Activated CD4-positive, alpha-beta T cell treated with anti-CD3 and anti-CD28 coated beads, Interleukin-2, amount 50 U/mL, for 1 hour (primary cell): Measurements from ENCODE around the gene FBXO41.

Source experiments
- DNase-seq: peaks from one replicate; pipeline ENCODE4 v3.0.0-alpha.2; 2020

Gene FBXO41

GRCh38 chr2:73260338-73260984 lies 23.8 kb downstream of the FBXO41 start:
- DNase-seq = no peak

DNA sequence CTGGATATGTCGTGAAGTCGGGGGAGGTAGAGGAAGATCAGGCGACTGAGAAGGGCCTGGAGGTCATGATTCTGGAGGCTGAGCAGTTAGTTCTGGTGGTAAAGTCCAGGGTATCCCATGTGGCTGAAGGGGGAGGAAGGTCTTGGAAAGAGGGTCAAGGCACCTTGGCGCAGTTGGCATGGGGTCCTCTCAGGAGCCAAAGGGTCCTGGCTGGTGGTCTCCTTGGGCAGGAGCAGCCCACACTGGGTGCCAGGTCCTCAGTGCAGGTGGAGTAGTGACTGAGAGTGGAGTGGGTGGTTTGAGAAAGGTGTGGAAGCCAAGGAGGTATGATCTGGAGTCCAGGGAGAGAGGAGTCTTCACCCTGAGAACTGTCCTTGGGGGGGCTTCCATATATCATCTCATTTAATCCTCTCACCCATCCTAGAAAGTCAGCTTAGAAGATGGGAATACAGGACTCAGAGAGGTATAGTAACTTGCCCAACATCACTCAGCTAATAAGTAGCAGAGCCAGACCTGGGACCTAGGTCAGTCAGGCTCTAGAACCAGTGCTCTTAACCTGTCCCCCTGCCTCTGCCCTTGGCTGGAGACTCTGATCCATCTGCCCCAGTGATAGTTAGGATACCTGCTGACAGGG lies 24.5 kb downstream of the FBXO41 start:
- DNase-seq = no peak

- no peak for DNase-seq
These were observed 25.0 kb downstream of the FBXO41 start for GRCh38 chr2:73259276-73259675.

GRCh38 chr2:73258913-73259215 lies 25.4 kb downstream of the FBXO41 start:
- no peak for DNase-seq

- DNase-seq = no peak
These were observed 25.9 kb downstream of the FBXO41 start for GRCh38 chr2:73258186-73258912.

DNA sequence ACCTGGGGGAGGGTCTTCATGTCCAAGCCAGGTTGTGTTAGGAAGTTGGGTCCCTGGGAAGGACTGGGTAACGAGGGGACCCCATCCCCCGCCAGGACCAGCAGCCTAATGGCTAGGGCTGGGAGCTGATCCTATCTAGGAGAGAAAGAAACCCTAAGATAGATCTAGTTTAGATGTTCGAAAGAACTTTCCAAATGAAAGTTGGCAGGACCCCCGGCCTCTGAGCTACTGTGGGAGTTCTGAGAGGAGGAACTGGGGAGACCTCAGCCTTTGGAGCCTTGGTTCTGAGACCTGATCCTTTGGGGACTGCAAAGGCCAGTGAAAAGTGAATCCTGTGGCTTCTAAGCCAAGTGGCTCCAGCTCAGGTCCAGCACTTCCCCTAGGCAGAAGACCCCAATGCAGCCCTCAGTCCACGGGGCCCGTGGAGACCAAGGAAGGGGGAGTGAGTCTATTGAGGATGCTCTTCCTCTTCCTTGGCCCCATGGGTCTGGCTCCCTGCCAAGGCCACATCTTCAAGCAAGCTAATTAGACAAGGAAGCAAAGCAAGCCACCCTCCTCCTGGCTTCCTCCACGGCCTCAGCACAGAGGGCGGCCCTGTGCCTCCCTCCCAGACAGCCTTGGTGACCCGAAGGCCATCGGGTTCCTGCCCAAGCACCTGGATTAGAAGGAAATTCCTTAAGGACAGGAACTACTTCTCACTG lies 26.7 kb downstream of the FBXO41 start:
- no peak for DNase-seq

DNA sequence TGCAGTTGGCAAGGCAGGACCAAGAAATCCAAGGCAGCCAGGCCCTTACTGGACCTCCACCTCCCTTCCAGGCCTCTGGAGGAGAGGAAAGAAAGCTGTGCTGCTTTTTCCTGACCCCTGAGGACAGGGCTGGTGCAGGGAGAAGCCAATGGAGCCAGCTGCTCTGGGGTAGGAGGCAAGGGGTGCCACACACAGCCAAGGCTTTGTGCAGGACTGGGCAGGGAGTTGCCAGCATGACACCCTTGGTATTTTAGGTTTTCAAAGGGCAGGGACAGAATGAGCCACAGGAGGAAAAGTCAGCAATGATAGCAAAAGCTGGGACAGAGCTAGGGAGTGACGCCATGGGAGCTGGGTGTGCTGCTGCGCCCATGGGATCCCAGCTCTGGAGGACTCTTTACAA lies 27.3 kb downstream of the FBXO41 start:
- no peak for DNase-seq

GRCh38 chr2:73256618-73256922 lies 27.7 kb downstream of the FBXO41 start:
- DNase-seq = no peak

DNA sequence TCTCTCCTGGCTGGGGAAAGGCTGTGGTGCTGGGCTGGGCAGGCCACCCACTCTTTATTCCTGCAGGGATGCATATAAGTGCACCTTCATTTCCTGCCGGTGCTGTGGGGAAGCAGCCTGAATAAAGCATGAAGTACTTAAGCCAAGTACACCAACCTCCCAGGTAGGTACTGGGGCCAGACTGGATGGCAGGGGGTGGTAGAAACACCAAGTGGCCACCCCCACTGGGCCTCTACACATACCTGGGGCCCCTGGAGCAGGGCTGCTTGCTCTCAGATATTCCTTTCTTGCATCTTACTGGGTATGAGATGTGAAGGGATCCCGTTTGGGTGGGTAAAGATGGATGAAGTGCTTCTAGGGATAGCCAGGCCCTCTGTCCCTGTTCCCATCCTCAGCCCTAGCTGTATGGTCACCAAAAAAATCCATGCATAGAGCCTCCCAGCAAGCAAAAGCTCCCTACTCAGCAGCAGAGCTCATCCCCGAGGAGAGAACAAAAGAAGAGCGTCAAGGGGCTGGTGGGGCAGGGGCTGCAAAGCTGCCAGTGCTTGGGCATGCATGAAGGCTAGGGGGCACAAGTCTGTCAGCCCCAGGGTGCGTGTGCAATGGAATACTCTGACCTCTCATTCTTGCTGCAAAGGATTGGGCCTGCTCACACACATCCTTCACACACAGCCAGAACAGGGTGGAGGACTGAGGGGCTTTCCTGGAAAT lies 28.2 kb downstream of the FBXO41 start:
- no peak for DNase-seq

GRCh38 chr2:73255007-73255644 lies 29.2 kb downstream of the FBXO41 start:
- no peak for DNase-seq

DNA sequence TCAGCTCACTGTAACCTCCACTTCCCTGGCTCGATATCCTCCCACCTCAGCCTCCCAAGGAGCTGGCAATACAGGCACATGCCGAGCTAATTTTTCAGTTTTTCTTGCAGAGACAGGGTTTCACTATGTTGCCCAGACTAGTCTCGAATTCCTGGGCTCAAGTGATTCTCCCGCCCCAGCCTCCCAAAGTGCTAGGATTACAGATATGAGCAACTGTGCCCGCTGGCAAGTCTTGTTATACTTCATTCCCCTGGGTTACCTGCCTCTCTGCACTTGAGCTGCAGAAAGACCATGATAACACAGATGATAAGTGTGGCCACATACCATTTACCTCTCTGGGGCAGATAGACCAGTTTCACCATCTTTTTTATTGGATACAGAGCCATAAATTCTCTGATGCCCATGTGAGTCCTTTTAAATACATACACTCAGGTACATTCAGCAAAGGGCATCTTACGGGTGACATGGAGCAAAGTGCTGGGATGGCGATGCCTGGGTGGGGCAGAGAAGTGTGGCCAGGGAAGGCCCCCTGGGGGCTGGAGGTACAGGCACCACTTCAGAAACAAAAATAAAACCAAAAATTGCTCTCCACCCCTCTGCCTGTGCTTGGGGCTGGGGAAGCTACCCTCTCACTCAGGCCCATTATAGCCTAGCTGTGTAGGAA lies 29.8 kb downstream of the FBXO41 start:
- no peak for DNase-seq

DNA sequence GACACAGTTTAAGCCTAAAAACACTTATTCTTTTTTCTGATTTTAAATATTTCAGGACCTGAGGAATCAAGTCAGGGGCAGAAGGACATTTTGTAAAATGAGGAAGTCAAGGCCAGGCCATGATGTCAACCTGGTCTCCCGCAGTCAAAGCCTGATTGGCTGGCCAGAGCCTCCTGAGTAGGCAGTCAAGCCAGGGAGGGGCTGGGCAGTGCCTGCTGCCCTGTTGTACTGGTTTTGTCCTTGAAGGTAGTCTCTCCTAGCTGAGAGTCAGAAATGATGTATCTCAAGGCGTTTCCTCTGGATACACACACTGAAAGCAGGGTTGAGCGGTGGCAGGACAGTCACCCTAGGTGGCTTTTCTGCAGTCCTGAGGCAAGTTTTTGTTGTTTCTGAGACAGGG lies 30.4 kb downstream of the FBXO41 start:
- no peak for DNase-seq

DNA sequence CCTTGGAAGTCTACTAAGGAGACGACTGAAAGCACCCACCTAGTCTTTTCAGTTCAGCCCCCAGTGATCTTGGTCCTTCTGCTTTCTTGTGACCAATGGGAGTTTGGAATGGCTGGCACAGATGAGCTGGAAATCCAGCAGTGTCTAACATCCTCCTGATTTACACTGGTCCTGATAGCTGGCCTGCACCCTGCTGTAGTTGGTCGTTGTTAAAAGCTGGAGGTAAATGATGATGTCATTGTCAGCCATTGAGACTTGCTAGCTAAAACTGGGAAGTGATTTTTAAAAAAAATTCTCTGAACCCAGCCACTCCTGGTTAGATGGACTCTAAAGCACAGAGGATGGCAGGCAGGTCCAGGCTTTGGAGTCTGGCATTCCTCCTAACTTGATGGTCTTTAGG lies 30.9 kb downstream of the FBXO41 start:
- no peak for DNase-seq

- no peak for DNase-seq
These were observed 31.8 kb downstream of the FBXO41 start for GRCh38 chr2:73252238-73253027.

- no peak for DNase-seq
These were observed 33.1 kb downstream of the FBXO41 start for GRCh38 chr2:73250872-73251846.

- DNase-seq = no peak
These were observed 34.6 kb downstream of the FBXO41 start for GRCh38 chr2:73249636-73250035.

- DNase-seq = no peak
These were observed 37.4 kb downstream of the FBXO41 start for GRCh38 chr2:73246850-73247249.

- DNase-seq = no peak
These were observed 39.7 kb downstream of the FBXO41 start for GRCh38 chr2:73244580-73244979.

DNA sequence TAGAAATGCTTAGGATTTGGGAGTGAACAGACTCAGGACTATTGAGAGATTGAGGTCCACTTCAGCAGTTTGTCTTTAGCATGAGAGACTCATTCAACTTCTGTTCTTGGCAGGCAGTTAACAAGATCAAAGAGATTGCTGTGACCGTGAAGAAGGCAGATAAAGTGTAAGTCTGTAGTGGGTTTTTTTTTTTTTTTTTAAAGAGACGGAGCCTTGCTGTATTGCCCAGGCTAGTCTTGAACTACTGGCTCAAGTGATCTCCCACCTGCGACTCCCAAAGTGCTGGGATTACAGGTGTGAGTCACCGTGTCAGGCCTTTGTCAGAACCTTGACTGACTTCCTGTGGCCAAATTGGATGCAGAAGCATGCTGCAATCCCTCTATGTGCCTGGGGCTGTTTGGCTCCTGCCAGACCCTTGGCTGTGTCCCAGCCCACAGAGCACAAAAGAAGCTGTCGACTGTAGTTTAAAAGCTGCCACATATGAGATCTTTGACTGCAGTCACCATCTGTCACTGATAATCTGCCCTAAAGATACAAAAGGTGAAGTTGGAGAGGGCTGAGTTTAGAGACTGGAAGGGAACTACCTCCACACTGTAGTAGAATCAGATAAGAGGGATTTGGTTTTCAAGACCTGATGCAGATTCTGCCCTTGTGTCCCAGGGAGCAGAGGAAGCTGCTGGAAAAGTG lies 40.3 kb downstream of the FBXO41 start:
- no peak for DNase-seq

DNA sequence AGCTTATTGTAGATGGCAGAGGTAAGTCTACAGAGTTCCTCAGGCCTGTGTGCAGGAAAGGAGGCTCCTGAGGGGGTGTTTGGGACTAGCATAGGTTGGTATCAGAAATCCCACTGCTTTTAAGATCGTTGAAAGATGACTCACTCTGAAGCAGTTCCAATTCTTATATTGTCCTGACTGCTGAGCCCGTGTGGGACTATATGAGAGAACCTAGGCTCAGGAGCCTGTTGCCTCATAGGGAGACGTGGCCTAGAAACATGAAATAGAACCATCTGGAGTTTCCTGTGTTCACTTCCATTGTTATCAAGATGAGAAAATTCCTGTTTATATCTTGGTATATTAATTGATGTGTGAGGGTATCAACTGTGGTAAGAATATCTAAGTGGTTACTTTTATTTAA lies 44.5 kb downstream of the FBXO41 start:
- DNase-seq = no peak
